Mesodermal cell (in vitro differentiated cells): ENCODE results near the gene PEX3.

Experiments
- H3K27ac ChIP-seq: 2 replicates; pipeline ENCODE4 v1.7.0; 2013; ENCODE audit warnings: mild to moderate bottlenecking, low read depth, low read length, moderate library complexity; ENCODE audit not compliant: severe bottlenecking
- H3K36me3 ChIP-seq: 2 replicates; pipeline ENCODE4 v1.7.1; 2013; ENCODE audit warnings: mild to moderate bottlenecking, low read length, moderate library complexity; ENCODE audit not compliant: control insufficient read depth, insufficient read depth
- H3K4me1 ChIP-seq: one replicate; pipeline ENCODE4 v1.7.1; 2013; ENCODE audit warnings: mild to moderate bottlenecking, low read length; ENCODE audit not compliant: insufficient read depth, control insufficient read depth, poor library complexity, severe bottlenecking
- H3K4me3 ChIP-seq: 2 replicates; pipeline ENCODE4 v1.7.0; 2013; ENCODE audit warnings: low read length, control low read depth, mild to moderate bottlenecking; ENCODE audit not compliant: insufficient read depth, poor library complexity, severe bottlenecking; ENCODE audit errors: extremely low read depth
- H3K9me3 ChIP-seq: 2 replicates; pipeline ENCODE4 v1.7.1; 2013; ENCODE audit warnings: mild to moderate bottlenecking, low read length, moderate library complexity; ENCODE audit not compliant: control insufficient read depth
- WGBS, 2 experiments: methylation state at CpG; one replicate each; pipeline ENCODE4 v1.1.5; 2013; ENCODE audit warnings: missing lambda C conversion rate in 2 of 2; ENCODE audit not compliant: insufficient coverage in 2 of 2; 5-methylcytosine and 5-hydroxymethylcytosine counted together

The PEX3 gene

DNA sequence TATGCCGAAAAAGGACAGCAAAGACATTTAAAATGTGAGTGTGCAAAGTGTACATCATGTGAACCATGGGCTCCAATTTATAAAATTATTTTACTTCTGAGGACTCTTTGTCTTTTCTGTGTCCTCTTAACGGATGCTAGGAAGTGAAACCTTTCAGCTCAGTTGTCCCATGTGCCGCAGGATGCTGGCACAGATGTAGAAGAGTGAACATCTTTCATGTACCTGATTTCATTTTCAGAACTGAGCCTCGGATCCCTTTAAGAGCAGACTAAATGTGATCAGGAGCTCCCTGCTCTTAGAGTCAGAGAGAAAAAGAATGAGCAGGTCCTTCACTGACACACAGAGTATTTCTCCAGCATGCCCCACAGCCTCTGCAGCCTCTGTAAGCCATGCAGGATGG is 88.5 kb downstream of the PEX3 start:
- Histone ChIP-seq H3K4me1 (no peaks in the 10 kb centered on the region), H3K9me3 (no peaks in the 10 kb centered on the region), H3K36me3 (no peaks in the 10 kb centered on the region), H3K4me3 (no peak overlapping the region), H3K27ac (no peak overlapping the region)
- 88 to 100% methylated on average over 2 to 3 of the region's 4 CpGs for WGBS, 2 experiments

DNA sequence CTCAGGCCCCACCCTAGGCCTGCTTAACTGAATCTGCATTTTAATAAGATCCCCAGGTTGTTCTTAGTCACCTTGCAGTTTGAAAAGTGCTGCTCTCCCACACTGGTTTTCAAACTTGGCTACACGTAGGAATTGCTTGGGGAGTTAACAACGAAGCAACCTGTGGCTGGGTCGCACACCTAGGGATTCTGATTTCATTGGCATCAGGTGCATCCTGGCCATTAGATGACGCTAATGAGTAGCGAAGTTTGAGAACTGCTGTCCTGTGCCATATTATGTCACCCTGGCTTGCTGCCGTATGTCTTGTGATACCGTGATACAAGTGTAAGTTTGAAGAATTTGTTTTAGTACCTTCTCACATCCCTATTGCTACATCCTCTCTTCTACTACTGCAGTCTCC is 89.1 kb downstream of the PEX3 start:
- no peak overlapping the region for H3K4me3 ChIP-seq
- WGBS, 2 experiments = 43 to 64% methylated on average over 5 of the region's 7 CpGs
- no peaks in the 10 kb centered on the region for H3K4me1 ChIP-seq
- no peak overlapping the region for H3K27ac ChIP-seq
- no peaks in the 10 kb centered on the region for H3K9me3 ChIP-seq
- no peaks in the 10 kb centered on the region for H3K36me3 ChIP-seq

- no peaks in the 10 kb centered on the region for H3K4me1 ChIP-seq
- WGBS, 2 experiments = no CpG with 5 or more reads among the region's 3 CpGs
- no peak overlapping the region for H3K27ac ChIP-seq
- H3K36me3 ChIP-seq = no peaks in the 10 kb centered on the region
- H3K9me3 ChIP-seq = no peaks in the 10 kb centered on the region
- no peak overlapping the region for H3K4me3 ChIP-seq
Measured at GRCh38 chr6:143540192-143540591, 89.6 kb downstream of the PEX3 start.
